ENCODE data around the gene C12orf57. TPM values are rescaled to one million over a fixed set of nuclear protein-coding genes. Genes with fewer than 3 reads are reported as not detected.

The C12orf57 gene
- total and polyA plus RNA-seq, 9 of the 15 experiments (the other 6 are each of a cell fraction or from before 2014, with no cell fraction given) = 26.7 to 191 (median 107) TPM

- TF ChIP-seq CREB3 (tag; conservative IDR thresholded peaks at IDR 0.05; ENCODE audit: low read depth) = no peak
- TF ChIP-seq RBFOX2 (IDR thresholded peaks at IDR 0.05; ENCODE audit: low read depth, low read length) = peak; percentile 96
- 0 out of 2 replicates have a peak, but pooled peaks have one; percentile 32 for TF ChIP-seq SAFB (IDR thresholded peaks at IDR 0.05; ENCODE audit: borderline replicate concordance, low read depth, low read length)
- TF ChIP-seq ILK (tag; IDR thresholded peaks at IDR 0.05; ENCODE audit: borderline replicate concordance, low read depth) = no peak
- TF ChIP-seq TEAD2 (tag; IDR thresholded peaks at IDR 0.05) = no peak
- TF ChIP-seq NR0B1 (IDR thresholded peaks at IDR 0.05; ENCODE audit: partially characterized antibody) = no peak
- TF ChIP-seq HDGF (IDR thresholded peaks at IDR 0.05) = no peak
- no peak for TF ChIP-seq MAFK (IDR thresholded peaks at IDR 0.05; ENCODE audit: low read length)
- no peak for TF ChIP-seq NUFIP1 (IDR thresholded peaks at IDR 0.05; ENCODE audit: partially characterized antibody)
- TF ChIP-seq FOXJ3 (CRISPR knock-in tag; IDR thresholded peaks at IDR 0.05) = no peak
- no peak for TF ChIP-seq HSF4 (CRISPR knock-in tag; IDR thresholded peaks at IDR 0.05; ENCODE audit: borderline replicate concordance)
- TF ChIP-seq POLR2B (IDR thresholded peaks at IDR 0.05; ENCODE audit: low read depth, partially characterized antibody) = no peak
- no peak for TF ChIP-seq KDM1A (IDR thresholded peaks at IDR 0.05)
- TF ChIP-seq BDP1 (IDR thresholded peaks at IDR 0.05; ENCODE audit: insufficient read depth, insufficient read length) = no peak
- TF ChIP-seq ZNF316 (IDR thresholded peaks at IDR 0.05) = no peak
- TF ChIP-seq KAT2B (IDR thresholded peaks at IDR 0.05; ENCODE audit: low read depth, low read length) = no peak
- TF ChIP-seq ZBTB12 (CRISPR knock-in tag; IDR thresholded peaks at IDR 0.05) = 0 out of 2 replicates have a peak, but pooled peaks have one; percentile 4
- TF ChIP-seq SP1 (CRISPR knock-in tag; IDR thresholded peaks at IDR 0.05) = no peak; the same call in 1 of the 2 replicates
- no peak for TF ChIP-seq CCNT2 (IDR thresholded peaks at IDR 0.05; ENCODE audit: borderline replicate concordance, extremely low read depth, insufficient read length, low read depth, low read length)
- no peak for TF ChIP-seq FOXO4 (CRISPR knock-in tag; IDR thresholded peaks at IDR 0.05)
- no peak for TF ChIP-seq CHD1 (IDR thresholded peaks at IDR 0.05; ENCODE audit: low read length)
- no peak for TF ChIP-seq RBM25 (IDR thresholded peaks at IDR 0.05; ENCODE audit: low read depth, low read length, severe bottlenecking)
- no peak for TF ChIP-seq ZNF511 (CRISPR knock-in tag; IDR thresholded peaks at IDR 0.05)
- no peak for TF ChIP-seq NFIC (IDR thresholded peaks at IDR 0.05)
Measured at GRCh38 chr12:6944381-6945186, 762 bp downstream of the C12orf57 start (continued).
